Fibroblast of peridontal ligament (primary cell): ENCODE measurements around the gene NCAPG2.

Source experiments
- DNase-seq: peaks from one replicate; pipeline ENCODE4 v3.0.0-alpha.2; 2010; ENCODE audit errors: extremely low read depth

Gene NCAPG2

GRCh38 chr7:158602041-158602440 lies 102.6 kb downstream of the NCAPG2 start:
- DNase-seq, result no peak

GRCh38 chr7:158601090-158601489 lies 103.5 kb downstream of the NCAPG2 start:
- no peak for DNase-seq

- DNase-seq, result no peak
These were observed 107.9 kb downstream of the NCAPG2 start for GRCh38 chr7:158596745-158597144.

GRCh38 chr7:158596309-158596708 lies 108.3 kb downstream of the NCAPG2 start:
- no peak for DNase-seq

- DNase-seq, result peak; percentile 24
These were observed 109.5 kb downstream of the NCAPG2 start for GRCh38 chr7:158595068-158595467.

- no peak for DNase-seq
These were observed 112.1 kb downstream of the NCAPG2 start for GRCh38 chr7:158592541-158592940.

GRCh38 chr7:158591944-158592343 lies 112.7 kb downstream of the NCAPG2 start:
- DNase-seq, result no peak

- no peak for DNase-seq
These were observed 114.4 kb downstream of the NCAPG2 start for GRCh38 chr7:158590181-158590530.

- no peak for DNase-seq
These were observed 115.0 kb downstream of the NCAPG2 start for GRCh38 chr7:158589653-158590052.

GRCh38 chr7:158588878-158589442 lies 115.6 kb downstream of the NCAPG2 start:
- no peak for DNase-seq

- no peak for DNase-seq
These were observed 116.3 kb downstream of the NCAPG2 start for GRCh38 chr7:158588085-158588877.

GRCh38 chr7:158587162-158588084 lies 117.2 kb downstream of the NCAPG2 start, which contains the start of gene PTPRN2:
Gene PTPRN2 (minus strand): TSS chr7:158587823.
- DNase-seq, result peak; percentile 12

GRCh38 chr7:158586499-158587161 lies 118.0 kb downstream of the NCAPG2 start:
- no peak for DNase-seq

GRCh38 chr7:158585721-158586498 lies 118.7 kb downstream of the NCAPG2 start:
- DNase-seq, result no peak

GRCh38 chr7:158584407-158584806 lies 120.2 kb downstream of the NCAPG2 start:
- DNase-seq, result no peak

- DNase-seq, result no peak
These were observed 120.8 kb downstream of the NCAPG2 start for GRCh38 chr7:158583810-158584209.

- no peak for DNase-seq
These were observed 121.5 kb downstream of the NCAPG2 start for GRCh38 chr7:158583143-158583542.

- DNase-seq, result no peak
These were observed 122.5 kb downstream of the NCAPG2 start for GRCh38 chr7:158582089-158582456.

- no peak for DNase-seq
These were observed 123.0 kb downstream of the NCAPG2 start for GRCh38 chr7:158581440-158582088.
